GM10847 (cell line): ENCODE data around the gene LCN10.
A peak's percentile ranks its signal among the peaks of the same experiment; 100 is the strongest.

Experiments
- POLR2A ChIP-seq: IDR thresholded peaks from 2 replicates; pipeline ENCODE4 v1.6.1; 2011; ENCODE audit not compliant: insufficient read length; ENCODE audit errors: extremely low read depth

Gene LCN10

DNA sequence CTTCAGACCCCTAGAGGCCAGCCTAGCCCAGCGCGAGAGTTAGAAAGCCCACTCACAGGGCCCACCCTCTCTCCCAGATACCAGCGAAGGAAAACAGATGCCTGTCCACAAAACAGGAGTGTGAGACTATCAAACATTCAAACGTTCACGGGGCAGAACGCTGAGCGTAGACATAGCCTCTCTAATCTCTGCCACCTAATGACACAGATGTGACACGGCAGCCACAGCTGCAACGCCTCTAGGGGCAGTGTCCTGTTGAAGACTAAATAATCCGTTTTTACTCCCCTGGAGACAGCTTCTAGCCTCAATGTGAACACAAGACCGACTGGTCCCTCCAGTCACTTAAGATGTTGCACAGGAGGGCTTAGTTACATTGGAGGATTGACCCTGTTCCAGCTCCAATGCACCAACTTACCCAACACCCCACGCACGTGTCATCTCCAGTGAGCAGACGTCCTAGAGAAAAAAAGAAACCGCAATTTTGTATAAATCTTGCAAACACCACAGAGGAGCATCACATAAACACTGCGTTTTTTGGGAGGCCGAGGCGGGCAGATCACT lies 16.0 kb downstream of the LCN10 start:
- no peak for TF ChIP-seq POLR2A

DNA sequence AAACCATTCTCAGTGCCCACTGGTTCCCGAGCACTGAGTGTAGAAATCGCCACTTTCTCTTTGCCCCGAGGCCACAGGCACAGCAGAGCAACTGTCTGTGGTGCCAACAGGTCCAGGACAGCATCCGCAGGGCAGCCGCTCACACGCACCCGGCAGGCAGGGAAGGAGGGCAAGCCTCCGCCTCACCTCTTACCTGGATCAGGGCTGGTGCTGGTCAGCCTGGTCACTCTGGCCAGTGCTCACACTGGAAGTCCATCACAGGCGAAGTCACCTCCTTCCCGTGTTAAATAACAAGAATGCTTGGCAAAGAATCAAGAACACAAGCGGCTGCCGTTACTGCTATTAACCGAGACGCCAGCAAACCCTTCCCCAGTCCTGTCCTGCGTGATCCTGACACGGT lies 16.6 kb downstream of the LCN10 start:
- no peak for TF ChIP-seq POLR2A

DNA sequence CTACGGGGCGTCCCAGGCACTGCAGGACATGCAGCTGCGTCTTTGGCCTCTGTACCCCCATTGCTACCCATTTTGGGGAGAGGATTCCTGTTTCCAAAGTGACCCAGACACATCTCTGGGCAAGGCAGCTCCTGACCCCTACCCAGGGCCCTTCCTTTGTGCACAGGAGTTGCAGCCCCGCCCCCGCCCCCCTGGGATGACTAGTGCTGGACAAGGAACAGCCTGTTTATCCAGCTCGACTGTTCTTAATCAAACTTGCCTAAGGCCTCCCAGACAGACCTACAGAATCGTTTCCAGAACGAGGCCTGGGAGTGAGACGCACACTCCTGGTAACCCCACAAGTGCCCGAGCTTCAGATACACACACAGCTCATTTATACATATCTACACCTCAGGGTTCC lies 17.1 kb downstream of the LCN10 start:
- no peak for TF ChIP-seq POLR2A

DNA sequence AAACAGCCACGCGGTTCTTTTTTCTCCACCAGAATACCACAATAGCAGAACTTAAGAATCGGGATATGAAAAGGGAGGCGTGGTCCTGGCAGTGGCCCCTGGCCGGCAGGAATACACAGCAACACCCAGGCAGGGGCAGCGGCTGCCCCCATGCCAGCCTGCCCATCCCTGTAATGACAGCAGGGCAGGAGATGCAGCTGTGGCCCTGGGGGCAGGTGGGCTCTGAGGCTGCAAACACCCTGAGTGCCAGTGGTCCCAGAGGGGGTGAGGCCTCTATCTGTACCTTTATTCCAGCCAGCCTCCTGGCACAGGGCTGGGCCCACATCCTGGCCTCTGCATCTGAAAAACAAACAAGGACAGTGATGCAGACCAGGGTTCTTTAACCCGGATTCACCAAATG lies 18.0 kb downstream of the LCN10 start:
- TF ChIP-seq POLR2A = no peak

DNA sequence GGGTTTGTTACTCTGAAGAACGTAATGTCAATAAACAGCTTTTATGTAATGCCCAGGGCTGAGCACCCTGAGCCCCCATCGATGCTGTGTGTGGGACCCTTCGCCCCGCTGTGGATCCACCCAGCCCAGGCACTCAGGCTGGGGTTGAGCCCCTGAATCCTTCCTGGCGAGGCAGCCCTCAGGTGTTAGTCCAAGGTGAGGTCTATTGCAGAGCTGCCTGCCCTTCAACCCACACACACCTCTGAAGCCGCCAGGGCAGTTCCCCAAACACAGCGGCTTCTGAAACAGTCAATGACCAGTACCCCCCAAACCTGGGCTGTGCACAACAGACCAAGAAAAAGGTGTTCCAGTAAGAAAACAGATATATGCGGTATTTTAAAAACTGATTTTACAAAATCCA lies 18.8 kb downstream of the LCN10 start:
- no peak for TF ChIP-seq POLR2A

- peak; percentile 2 for TF ChIP-seq POLR2A
Measured at GRCh38 chr9:136723362-136723976, 19.3 kb downstream of the LCN10 start.

DNA sequence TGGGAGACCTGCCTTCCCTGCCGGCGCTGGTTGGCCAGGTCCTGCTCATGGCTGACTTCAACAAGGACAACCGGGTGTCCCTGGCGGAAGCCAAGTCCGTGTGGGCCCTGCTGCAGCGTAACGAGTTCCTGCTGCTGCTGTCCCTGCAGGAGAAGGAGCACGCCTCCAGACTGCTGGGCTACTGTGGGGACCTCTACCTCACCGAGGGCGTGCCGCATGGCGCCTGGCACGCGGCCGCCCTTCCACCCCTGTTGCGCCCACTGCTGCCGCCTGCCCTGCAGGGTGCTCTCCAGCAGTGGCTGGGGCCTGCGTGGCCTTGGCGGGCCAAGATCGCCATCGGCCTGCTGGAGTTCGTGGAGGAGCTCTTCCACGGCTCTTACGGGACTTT lies 19.8 kb downstream of the LCN10 start:
- no peak for TF ChIP-seq POLR2A

- no peak for TF ChIP-seq POLR2A
Measured at GRCh38 chr9:136722093-136722968, 20.4 kb downstream of the LCN10 start.

DNA sequence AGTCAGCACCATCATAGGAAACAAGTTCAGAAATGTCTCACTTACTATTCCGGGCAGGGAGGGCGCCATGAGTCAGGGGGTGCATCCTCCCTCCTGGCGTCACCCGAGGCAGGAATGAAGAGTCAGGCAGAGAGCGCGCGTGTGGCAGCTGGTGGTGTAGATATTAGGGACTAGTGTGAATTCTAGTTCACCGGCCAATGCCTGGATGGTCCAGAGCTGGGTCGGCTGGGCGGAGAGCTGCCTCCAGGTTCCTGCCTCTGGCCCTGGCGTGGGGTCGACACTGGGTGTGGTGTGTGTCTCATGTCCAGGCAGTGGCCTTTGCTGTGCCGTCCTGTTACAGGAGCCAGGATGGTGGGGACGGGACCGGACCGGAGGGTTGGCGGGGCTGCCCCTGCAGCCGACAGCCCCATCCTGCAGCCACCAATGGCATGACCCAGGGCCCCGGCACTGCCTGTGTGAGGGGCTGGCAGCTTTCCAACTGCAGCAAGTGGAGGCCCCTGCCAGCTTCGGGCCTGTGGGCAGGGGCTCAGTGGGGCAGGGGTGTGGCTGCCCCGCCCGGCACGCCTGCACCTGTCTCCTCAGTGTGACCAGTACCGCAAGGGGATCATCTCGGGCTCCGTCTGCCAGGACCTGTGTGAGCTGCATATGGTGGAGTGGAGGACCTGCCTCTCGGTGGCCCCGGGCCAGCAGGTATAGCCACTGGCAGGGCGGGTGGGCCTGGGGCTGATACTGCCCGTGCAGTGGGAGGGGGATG lies 21.2 kb downstream of the LCN10 start:
- no peak for TF ChIP-seq POLR2A

- TF ChIP-seq POLR2A = no peak
Measured at GRCh38 chr9:136720898-136721338, 21.8 kb downstream of the LCN10 start.

- TF ChIP-seq POLR2A = no peak
Measured at GRCh38 chr9:136720251-136720897, 22.4 kb downstream of the LCN10 start.

GRCh38 chr9:136719195-136719880 lies 23.4 kb downstream of the LCN10 start:
- no peak for TF ChIP-seq POLR2A

DNA sequence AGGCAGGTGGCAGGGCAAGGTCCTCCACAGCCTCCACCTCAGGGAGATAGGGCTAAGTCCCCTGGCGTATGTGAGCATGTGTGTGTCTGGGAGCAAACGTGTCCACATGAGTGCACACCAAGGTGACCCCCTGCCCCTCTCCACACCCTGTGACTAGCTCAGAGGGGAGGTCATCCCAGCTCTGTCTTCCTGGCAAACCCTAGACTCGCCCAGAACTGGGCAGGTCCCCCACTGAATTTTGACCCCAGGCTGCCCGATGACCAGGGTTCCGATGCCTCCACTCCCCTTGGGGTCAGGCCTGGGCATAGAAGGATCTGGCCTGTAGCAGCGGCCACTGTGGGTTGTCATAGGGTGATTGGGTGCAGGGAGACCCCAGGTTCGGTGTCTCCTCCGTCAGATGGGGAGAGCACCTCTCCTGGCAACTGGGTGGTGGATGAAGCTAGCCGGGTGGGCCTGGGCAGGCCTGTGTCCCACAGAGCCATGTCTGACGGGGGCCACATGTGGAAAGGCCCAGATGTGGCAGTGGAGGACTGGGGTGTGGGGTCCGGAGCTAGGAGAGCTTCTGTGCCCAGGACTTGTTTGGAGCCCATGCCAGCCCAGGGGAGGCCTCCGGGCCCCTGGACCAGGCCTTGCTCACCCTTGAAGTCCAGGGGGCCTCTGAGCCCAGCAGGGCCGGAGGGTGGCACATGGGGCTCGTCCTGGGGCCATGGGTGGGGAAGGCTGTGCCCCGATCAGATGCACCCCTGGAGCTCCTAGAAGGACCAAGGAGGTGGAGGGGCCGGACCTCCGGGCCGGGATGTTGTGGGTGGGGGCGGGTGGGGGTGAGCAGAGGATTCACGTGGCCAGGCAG lies 24.2 kb downstream of the LCN10 start:
- no peak for TF ChIP-seq POLR2A

DNA sequence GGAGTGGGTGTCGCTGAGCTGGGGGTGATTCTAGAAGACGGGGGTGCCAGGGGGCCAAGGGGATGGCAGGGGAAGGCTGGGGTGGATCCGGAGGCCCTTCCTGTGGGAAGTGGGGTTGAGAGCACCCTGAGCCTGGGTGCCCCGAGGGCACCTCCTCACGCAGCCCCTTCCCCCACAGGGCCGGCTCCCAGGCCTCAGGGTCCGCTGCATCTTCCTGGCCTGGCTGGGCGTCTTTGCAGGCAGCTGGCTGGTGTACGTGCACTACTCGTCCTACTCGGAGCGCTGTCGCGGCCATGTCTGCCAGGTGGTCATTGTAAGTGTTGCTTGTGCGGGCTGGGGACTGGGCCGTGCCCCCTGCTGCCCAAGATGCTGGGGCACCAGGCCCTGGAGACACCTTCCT lies 25.3 kb downstream of the LCN10 start:
- no peak for TF ChIP-seq POLR2A
